Esophagus squamous epithelium (tissue), 5 donors: ENCODE results near the gene IL1A. TPM values are rescaled to one million over a fixed set of nuclear protein-coding genes. Genes with fewer than 3 reads are reported as not detected.

Experiments
- DNase-seq: peaks from one replicate; lab custom pipeline; 2025; lab: John Stamatoyannopoulos, UW
- H3K27ac ChIP-seq, 4 donors: fragments of 200-600 bp; sonication (generic); one replicate each; pipeline ENCODE4 v1.5.1; 2016 to 2019; ENCODE audit warnings: mild to moderate bottlenecking in 1 of 4
- H3K27me3 ChIP-seq, 4 donors: fragments of 200-600 bp; sonication (generic); 1 replicate in 3 of 4; 2 replicates in 1 of 4; pipeline versions ENCODE4 v1.5.1 to v1.6.0; 2017 to 2021; ENCODE audit warnings: antibody characterized with exemption in 1 of 4
- H3K36me3 ChIP-seq, 3 donors: fragments of 200-600 bp; sonication (generic); one replicate each; pipeline ENCODE4 v1.5.1; 2016 to 2019
- H3K4me1 ChIP-seq, 3 donors: fragments of 200-600 bp; sonication (generic); one replicate each; pipeline ENCODE4 v1.5.1; 2017 to 2019
- H3K4me3 ChIP-seq, 4 donors: fragments of 200-600 bp; sonication (generic); 1 replicate in 3 of 4; 2 replicates in 1 of 4; pipeline ENCODE4 v1.5.1; 2016 to 2019; ENCODE audit warnings: mild to moderate bottlenecking in 2 of 4, moderate library complexity in 1 of 4
- H3K9me3 ChIP-seq, 3 donors: fragments of 200-600 bp; sonication (generic); one replicate each; pipeline ENCODE4 v1.5.1; 2016 to 2019
- POLR2A ChIP-seq, 4 donors: fragments of 450-650 bp; IDR thresholded peaks; one replicate each; pipeline ENCODE4 v1.6.1; 2017; ENCODE audit warnings: antibody characterized with exemption in 4 of 4, mild to moderate bottlenecking in 4 of 4, moderate library complexity in 3 of 4
- WGBS, 2 donors: methylation state at CpG; one replicate each; pipeline ENCODE4 v1.1.5; 2018; 5-methylcytosine and 5-hydroxymethylcytosine counted together
- intact Hi-C: fragments of 100-400 bp; cut with DNase I; formaldehyde crosslinking; loops from one replicate; pipeline ENCODE4 v1.15.0; 2022
- total RNA-seq, 4 donors: library from RNA; depleted of rRNA; stranded (reverse); fragments of >200 nt; gene quantifications; one replicate each; pipeline ENCODE4 v1.1.0, GENCODE V29; 2016
- TF ChIP-seq, protein P1 (sequence below), 6 experiments: fragments of 450-650 bp in 4 of 6; fragments of 200-600 bp in 2 of 6; sonication (generic) in 2 of 6; IDR thresholded peaks; one replicate each; pipeline ENCODE4 v1.5.1; 2016 to 2019; ENCODE audit warnings: antibody characterized with exemption in 6 of 6, mild to moderate bottlenecking in 4 of 6, moderate library complexity in 4 of 6
- donor health status: DM: yes; HTN: yes; CAD: no.

Gene IL1A
- total RNA-seq, 4 donors from 2014 or later = 0.53 to 37.4 (median 4.3) TPM

DNA sequence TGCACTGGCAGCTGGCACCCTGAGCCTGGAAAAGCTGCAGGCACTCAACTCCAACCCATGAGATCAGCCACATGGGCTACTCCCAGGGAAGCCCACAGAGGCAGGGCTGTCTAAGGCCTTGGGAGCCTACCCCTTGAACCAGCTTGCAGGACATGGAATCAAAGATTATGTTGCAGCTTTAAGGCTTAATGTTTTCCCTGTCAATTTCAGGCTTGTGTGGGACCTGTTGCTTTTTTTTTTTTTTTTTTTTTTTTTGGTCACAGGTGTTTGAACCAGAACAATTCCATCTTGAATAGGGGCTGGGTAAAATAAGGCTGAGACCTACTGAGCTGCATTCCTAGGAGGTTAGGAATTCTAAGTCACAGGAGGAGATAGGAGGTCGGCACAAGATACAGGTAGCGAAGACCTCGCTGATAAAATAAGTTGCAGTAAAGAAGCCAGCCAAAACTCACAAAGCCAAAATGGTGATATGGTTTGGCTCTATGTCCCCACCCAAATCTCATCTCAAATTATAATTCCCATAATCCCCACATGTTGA is 7.5 kb upstream of the IL1A start:
- TF ChIP-seq, protein P1, sequence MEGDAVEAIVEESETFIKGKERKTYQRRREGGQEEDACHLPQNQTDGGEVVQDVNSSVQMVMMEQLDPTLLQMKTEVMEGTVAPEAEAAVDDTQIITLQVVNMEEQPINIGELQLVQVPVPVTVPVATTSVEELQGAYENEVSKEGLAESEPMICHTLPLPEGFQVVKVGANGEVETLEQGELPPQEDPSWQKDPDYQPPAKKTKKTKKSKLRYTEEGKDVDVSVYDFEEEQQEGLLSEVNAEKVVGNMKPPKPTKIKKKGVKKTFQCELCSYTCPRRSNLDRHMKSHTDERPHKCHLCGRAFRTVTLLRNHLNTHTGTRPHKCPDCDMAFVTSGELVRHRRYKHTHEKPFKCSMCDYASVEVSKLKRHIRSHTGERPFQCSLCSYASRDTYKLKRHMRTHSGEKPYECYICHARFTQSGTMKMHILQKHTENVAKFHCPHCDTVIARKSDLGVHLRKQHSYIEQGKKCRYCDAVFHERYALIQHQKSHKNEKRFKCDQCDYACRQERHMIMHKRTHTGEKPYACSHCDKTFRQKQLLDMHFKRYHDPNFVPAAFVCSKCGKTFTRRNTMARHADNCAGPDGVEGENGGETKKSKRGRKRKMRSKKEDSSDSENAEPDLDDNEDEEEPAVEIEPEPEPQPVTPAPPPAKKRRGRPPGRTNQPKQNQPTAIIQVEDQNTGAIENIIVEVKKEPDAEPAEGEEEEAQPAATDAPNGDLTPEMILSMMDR (IDR thresholded peaks at IDR 0.05) = no peak
- no peak for TF ChIP-seq POLR2A (IDR thresholded peaks at IDR 0.05)

DNA sequence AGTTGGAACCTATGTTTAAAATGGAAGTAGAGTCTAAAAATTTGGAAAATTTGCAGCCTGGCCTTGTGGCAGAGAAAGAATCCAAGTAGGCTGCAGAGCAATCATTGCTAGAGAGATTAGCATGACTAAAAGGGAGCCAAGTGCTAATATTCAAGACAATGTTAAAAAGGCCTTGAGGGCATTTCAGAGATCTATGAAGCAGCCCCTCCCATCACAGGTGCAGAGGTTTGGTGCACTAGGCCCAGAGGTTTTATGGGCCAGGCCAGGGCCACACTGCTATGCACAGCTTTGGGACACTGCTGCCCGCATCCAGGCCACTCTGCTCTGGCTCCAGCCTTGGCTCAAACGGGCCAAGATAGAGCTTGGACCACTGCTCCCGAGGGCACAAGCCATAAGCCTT is 6.7 kb upstream of the IL1A start:
- 100% methylated on average over 1 of the region's 3 CpGs; no CpG with 5 or more reads in 1 of the 2 donors for WGBS, 2 donors
- TF ChIP-seq, protein P1 (IDR thresholded peaks at IDR 0.05) = no peak
- no peak for TF ChIP-seq POLR2A (IDR thresholded peaks at IDR 0.05)

More for the DNA sequence above, 7.5 kb upstream of the IL1A start:
- Histone ChIP-seq H3K27ac (peak overlapping the region in 1 of 4 donors; percentile 3), H3K36me3 (no peaks in the 10 kb centered on the region), H3K9me3 (no peaks in the 10 kb centered on the region), H3K27me3 (no peaks in the 10 kb centered on the region), H3K4me3 (no peak overlapping the region), H3K4me1 (peaks cover 0 to 68% (median 21%) of the 10 kb centered on the region in 3 donors)
- 100% methylated on average over 2 to 3 of the region's 3 CpGs for WGBS, 2 donors
- no peak for DNase-seq
- intact Hi-C loops = no loop called here

DNA sequence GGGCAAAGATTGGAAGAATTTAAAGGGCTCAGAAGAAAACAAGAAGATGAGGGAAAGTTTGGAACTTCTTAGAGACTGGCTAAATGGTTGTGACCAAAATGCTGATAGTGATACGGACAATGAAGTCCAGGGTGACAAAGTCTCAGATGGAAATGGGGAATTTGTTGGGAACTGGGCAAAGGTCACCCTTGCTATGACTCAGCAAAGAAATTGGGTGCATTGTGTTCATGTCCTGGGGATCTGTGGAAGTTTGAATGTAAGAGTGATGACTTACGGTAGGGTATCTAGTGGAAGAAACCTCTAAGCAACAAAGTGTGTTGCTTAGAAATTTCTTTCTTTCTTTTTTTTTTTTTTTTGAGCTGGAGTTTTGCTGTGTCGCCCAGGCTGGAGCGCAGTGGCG is 6.0 kb upstream of the IL1A start:
- Histone ChIP-seq H3K9me3 (no peaks in the 10 kb centered on the region), H3K27me3 (no peaks in the 10 kb centered on the region), H3K4me1 (peaks cover 0 to 57% (median 18%) of the 10 kb centered on the region in 3 donors), H3K27ac (no peak overlapping the region), H3K36me3 (no peaks in the 10 kb centered on the region), H3K4me3 (no peak overlapping the region)
- no peak for DNase-seq
- no peak for TF ChIP-seq POLR2A (IDR thresholded peaks at IDR 0.05)
- TF ChIP-seq, protein P1 (IDR thresholded peaks at IDR 0.05) = no peak
- 86 to 91% methylated on average over 5 of the region's 5 CpGs for WGBS, 2 donors
- intact Hi-C loops = no loop called here

More for the DNA sequence above, 6.7 kb upstream of the IL1A start:
- Histone ChIP-seq H3K27me3 (no peaks in the 10 kb centered on the region), H3K27ac (peak overlapping the region in 1 of 4 donors; percentile 3), H3K4me3 (no peak overlapping the region), H3K36me3 (no peaks in the 10 kb centered on the region), H3K4me1 (peaks cover 0 to 61% (median 21%) of the 10 kb centered on the region in 3 donors), H3K9me3 (no peaks in the 10 kb centered on the region)
- DNase-seq = no peak
- intact Hi-C loops = no loop called here

DNA sequence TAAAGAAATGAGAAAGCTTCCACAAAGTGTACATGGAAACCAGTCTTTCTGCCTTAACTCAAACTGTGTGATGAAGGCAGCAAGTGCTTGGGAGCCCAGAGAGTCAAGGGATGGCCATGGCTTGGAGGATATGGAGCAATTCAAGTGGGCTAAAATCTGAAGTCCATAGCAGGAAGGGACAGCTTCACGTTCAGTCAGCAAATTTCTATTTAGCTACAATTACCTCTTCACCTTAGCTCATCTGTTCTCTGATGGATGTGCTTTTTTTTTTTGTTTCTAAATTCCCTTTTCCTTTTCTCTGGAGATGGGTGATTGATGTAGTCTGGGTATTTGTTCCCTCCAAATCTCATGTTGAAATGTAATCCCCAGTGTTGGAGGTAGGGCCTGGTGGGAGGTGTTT is 4.9 kb upstream of the IL1A start:
- no peak overlapping the region for H3K27ac ChIP-seq
- H3K4me1 ChIP-seq = peaks cover 0 to 57% (median 9%) of the 10 kb centered on the region in 3 donors
- no peaks in the 10 kb centered on the region for H3K27me3 ChIP-seq
- no peaks in the 10 kb centered on the region for H3K9me3 ChIP-seq
- 86 to 94% methylated on average over 1 of the region's 1 CpG for WGBS, 2 donors
- no peak for DNase-seq
- TF ChIP-seq, protein P1 (IDR thresholded peaks at IDR 0.05) = no peak
- TF ChIP-seq POLR2A (IDR thresholded peaks at IDR 0.05) = no peak
- no peaks in the 10 kb centered on the region for H3K36me3 ChIP-seq
- intact Hi-C loops = no loop called here
- H3K4me3 ChIP-seq = no peak overlapping the region

DNA sequence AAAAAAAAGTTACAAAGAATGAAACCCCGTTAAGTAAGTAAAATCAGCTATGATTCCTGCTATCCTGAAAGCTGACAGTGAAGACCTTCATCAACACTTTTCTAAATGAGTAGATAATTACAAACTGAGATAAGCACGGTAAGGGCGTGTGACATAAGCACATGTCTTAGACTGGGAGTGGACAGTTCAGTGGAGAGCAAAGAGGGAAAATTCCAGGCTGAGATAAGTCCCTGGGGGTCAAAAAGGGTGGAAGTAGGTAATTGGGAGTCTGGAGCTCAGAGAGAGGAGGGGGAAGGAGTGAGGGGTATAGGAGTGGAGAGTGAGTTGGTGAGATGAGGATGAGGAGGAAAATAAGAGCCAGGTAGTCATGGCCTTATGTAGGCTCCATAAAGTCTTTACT is 4.4 kb upstream of the IL1A start:
- H3K27me3 ChIP-seq = no peaks in the 10 kb centered on the region
- intact Hi-C loops = no loop called here

More for the DNA sequence above, 4.4 kb upstream of the IL1A start:
- WGBS, 2 donors = 92% methylated on average over 3 of the region's 3 CpGs
- no peak overlapping the region for H3K4me3 ChIP-seq
- no peaks in the 10 kb centered on the region for H3K36me3 ChIP-seq
- H3K4me1 ChIP-seq = peaks cover 0 to 57% (median 13%) of the 10 kb centered on the region in 3 donors
- no peak overlapping the region for H3K27ac ChIP-seq
- DNase-seq = no peak
- TF ChIP-seq, protein P1 (IDR thresholded peaks at IDR 0.05) = no peak
- TF ChIP-seq POLR2A (IDR thresholded peaks at IDR 0.05) = no peak
- H3K9me3 ChIP-seq = no peaks in the 10 kb centered on the region
